K562 (cell line): Measurements from ENCODE around the gene KLHL22. TPM values are rescaled to one million over a fixed set of nuclear protein-coding genes. Genes with fewer than 3 reads are reported as not detected.

Experiments
- BRD4 ChIP-seq: fragments of 200-600 bp; sonication (generic); IDR thresholded peaks from 2 replicates; pipeline ENCODE4 v1.6.1; 2017; ENCODE audit warnings: inconsistent platforms
- CBX8 ChIP-seq: fragments of 200-600 bp; sonication (generic); IDR thresholded peaks from 2 replicates; pipeline ENCODE4 v1.6.1; 2012; ENCODE audit warnings: borderline replicate concordance, mixed run types, low read depth, mild to moderate bottlenecking, moderate library complexity, mixed read lengths, low read length, control low read depth, inconsistent platforms; ENCODE audit not compliant: poor library complexity, severe bottlenecking; ENCODE audit errors: extremely low read depth
- DACH1 ChIP-seq: fragments of 450-650 bp; IDR thresholded peaks from 2 replicates; pipeline ENCODE4 v1.6.1; 2018; ENCODE audit not compliant: partially characterized antibody
- DPF2 ChIP-seq: fragments of 450-650 bp; IDR thresholded peaks from 2 replicates; pipeline ENCODE4 v1.6.1; 2016
- EWSR1 ChIP-seq: fragments of 450-650 bp; IDR thresholded peaks from 2 replicates; pipeline ENCODE4 v1.6.1; 2018; ENCODE audit warnings: borderline replicate concordance, mild to moderate bottlenecking, low read depth, moderate library complexity; ENCODE audit not compliant: partially characterized antibody
- FOXA3 ChIP-seq, 2 experiments: fragments of 450-650 bp in 1 of 2; sonication (generic) in 1 of 2; formaldehyde crosslinking; IDR thresholded peaks in 1 of 2; conservative IDR thresholded peaks in 1 of 2; 2 replicates each; pipeline versions ENCODE4 v1.4.0 to v1.8.0; 2020 to 2022; ENCODE audit warnings: mild to moderate bottlenecking in 2 of 2, missing genetic modification reagents in 1 of 2
- FOXJ3 ChIP-seq: sonication (generic); formaldehyde crosslinking; IDR thresholded peaks from 2 replicates; pipeline ENCODE4 v1.4.0; 2020; ENCODE audit warnings: mild to moderate bottlenecking, missing genetic modification reagents
- HLTF ChIP-seq: fragments of 450-650 bp; IDR thresholded peaks from 2 replicates; pipeline ENCODE4 v1.6.1; 2016
- HMGXB4 ChIP-seq: sonication (generic); formaldehyde crosslinking; IDR thresholded peaks from 2 replicates; pipeline ENCODE4 v1.8.1; 2023; ENCODE audit warnings: mild to moderate bottlenecking, missing genetic modification reagents
- HNRNPL ChIP-seq: fragments of 200-400 bp; formaldehyde crosslinking; IDR thresholded peaks from 2 replicates; pipeline ENCODE4 v1.6.1; 2017; ENCODE audit warnings: low read depth, mild to moderate bottlenecking, low read length
- ID3 ChIP-seq, 2 experiments: fragments of 250-450 bp in 1 of 2; fragments of 450-650 bp in 1 of 2; sonication (Bioruptor Pico) in 1 of 2; IDR thresholded peaks; 2 replicates each; pipeline versions ENCODE4 v1.6.1 to v1.8.0; 2016 to 2021; ENCODE audit warnings: mild to moderate bottlenecking in 2 of 2, moderate library complexity in 2 of 2, missing compliant biosample characterization in 1 of 2, missing genetic modification characterization in 1 of 2
- LARP7 ChIP-seq: fragments of 450-650 bp; IDR thresholded peaks from 2 replicates; pipeline ENCODE4 v1.6.1; 2016
- MAFK ChIP-seq: IDR thresholded peaks from 2 replicates; pipeline ENCODE4 v1.6.1; 2011; ENCODE audit warnings: low read length, improper control_type of control experiment
- MTA3 ChIP-seq: fragments of 450-650 bp; formaldehyde crosslinking; IDR thresholded peaks from 2 replicates; pipeline ENCODE4 v1.6.1; 2017; ENCODE audit warnings: mild to moderate bottlenecking, borderline replicate concordance
- MXI1 ChIP-seq: IDR thresholded peaks from 2 replicates; pipeline ENCODE4 v1.6.1; 2011; ENCODE audit warnings: low read depth, mild to moderate bottlenecking, improper control_type of control experiment, low read length
- NEUROD1 ChIP-seq: fragments of 150-350 bp; IDR thresholded peaks from 2 replicates; pipeline ENCODE4 v1.6.1; 2014; ENCODE audit warnings: borderline replicate concordance, low read length, low read depth; ENCODE audit not compliant: partially characterized antibody
- NR2F6 ChIP-seq: fragments of 450-650 bp; formaldehyde crosslinking; IDR thresholded peaks from 2 replicates; pipeline ENCODE4 v1.4.0; 2020; ENCODE audit warnings: mild to moderate bottlenecking
- POLR2A ChIP-seq: fragments of 450-650 bp; conservative IDR thresholded peaks from 2 replicates; pipeline ENCODE4 v1.6.1; 2016
- PRMT5 ChIP-seq: sonication (generic); formaldehyde crosslinking; IDR thresholded peaks from 2 replicates; pipeline ENCODE4 v1.5.0; 2020; ENCODE audit warnings: missing genetic modification reagents
- SIRT6 ChIP-seq: IDR thresholded peaks from one replicate; pipeline ENCODE4 v1.6.1; 2012; ENCODE audit warnings: low read depth, mild to moderate bottlenecking, control low read depth, inconsistent platforms, low read length, moderate library complexity
- SMARCC2 ChIP-seq: fragments of 450-650 bp; IDR thresholded peaks from 2 replicates; pipeline ENCODE4 v1.6.1; 2017; ENCODE audit warnings: antibody characterized with exemption, moderate library complexity, mild to moderate bottlenecking, low read depth
- TAF1 ChIP-seq: IDR thresholded peaks from 2 replicates; pipeline ENCODE4 v1.6.1; 2011; ENCODE audit warnings: mild to moderate bottlenecking, low read length, moderate library complexity; ENCODE audit not compliant: insufficient read depth, control insufficient read depth, severe bottlenecking; ENCODE audit errors: extremely low read depth
- TEAD4 ChIP-seq, 2 experiments: sonication (generic) in 1 of 2; formaldehyde crosslinking in 1 of 2; IDR thresholded peaks; 2 replicates each; pipeline versions ENCODE4 v1.6.1 to v1.8.0; 2012 to 2022; ENCODE audit warnings: borderline replicate concordance in 1 of 2, inconsistent platforms in 1 of 2, low read length in 1 of 2, mild to moderate bottlenecking in 1 of 2, missing genetic modification reagents in 1 of 2
- ZNF224 ChIP-seq: sonication (generic); formaldehyde crosslinking; IDR thresholded peaks from 2 replicates; pipeline ENCODE4 v1.8.0; 2022; ENCODE audit warnings: mild to moderate bottlenecking, missing genetic modification reagents
- ZNF408 ChIP-seq: fragments of 250-450 bp; sonication (Bioruptor Pico); IDR thresholded peaks from 2 replicates; pipeline ENCODE4 v1.4.0; 2020; ENCODE audit warnings: low read depth, mild to moderate bottlenecking, moderate library complexity
- ZNF583 ChIP-seq: fragments of 250-450 bp; sonication (Bioruptor Pico); IDR thresholded peaks from 2 replicates; pipeline ENCODE4 v1.4.0; 2020
- ZNF695 ChIP-seq: fragments of 450-650 bp; formaldehyde crosslinking; IDR thresholded peaks from 2 replicates; pipeline ENCODE4 v1.4.0; 2020; ENCODE audit warnings: mild to moderate bottlenecking, moderate library complexity
- ZNF696 ChIP-seq: fragments of 250-450 bp; sonication (Bioruptor Pico); conservative IDR thresholded peaks from 2 replicates; pipeline ENCODE4 v1.4.0; 2020; ENCODE audit warnings: mild to moderate bottlenecking, moderate library complexity
- ZZZ3 ChIP-seq: fragments of 450-650 bp; IDR thresholded peaks from 2 replicates; pipeline ENCODE4 v1.6.1; 2016; ENCODE audit warnings: antibody characterized with exemption, mild to moderate bottlenecking, moderate library complexity
- polyA plus RNA-seq, 8 experiments: library from polyadenylated mRNA; depleted of rRNA in 4 of 8; stranded (reverse) in 5 of 8; unstranded in 3 of 8; fragments of >200 nt; fragmentation: Nextera tagmentation in 2 of 8; fragmentation: Illumina TruSeq in 1 of 8; extraction: Ambion mirVana in 2 of 8; extraction: Trizol in 1 of 8; gene quantifications; 2 replicates each; pipeline versions ENCODE4 v1.2.1 to v1.2.3, GENCODE V29; 2011 to 2014; ENCODE audit warnings: inconsistent platforms in 1 of 8, missing spikeins in 1 of 8
- total RNA-seq, 7 experiments: library from RNA; depleted of rRNA in 6 of 7; stranded (reverse); fragments of >200 nt in 6 of 7; fragmentation: Illumina TruSeq in 2 of 7; extraction: Trizol in 2 of 7; gene quantifications; 2 replicates each; pipeline versions ENCODE4 v1.2.1 to v1.2.3, GENCODE V29; 2011 to 2021; ENCODE audit warnings: low replicate concordance in 1 of 7

KLHL22 gene
- total and polyA plus RNA-seq, 9 of the 15 experiments (the other 6 are each of a cell fraction or from before 2014, with no cell fraction given), result 1.3 to 25.6 (median 15.2) TPM

- TF ChIP-seq TAF1, result no peak
- no peak for TF ChIP-seq SMARCC2
- no peak for TF ChIP-seq ZNF696 (CRISPR knock-in tag)
- TF ChIP-seq DPF2, result no peak
- TF ChIP-seq PRMT5 (CRISPR knock-in tag), result no peak
- TF ChIP-seq FOXA3 (CRISPR knock-in tag; conservative IDR thresholded peaks at IDR 0.05 in 1 of 2, IDR thresholded peaks at IDR 0.05 in 1 of 2), result no peak
- TF ChIP-seq MXI1, result no peak
- no peak for TF ChIP-seq EWSR1
- no peak for TF ChIP-seq LARP7
- no peak for TF ChIP-seq CBX8
- no peak for TF ChIP-seq TEAD4 (IDR thresholded peaks at IDR 0.05; ENCODE audit: low read length)
- peak; percentile 34; the same call in 1 of the 2 replicates for TF ChIP-seq TEAD4 (CRISPR knock-in tag; IDR thresholded peaks at IDR 0.05; ENCODE audit: borderline replicate concordance)
- TF ChIP-seq ZNF408, result no peak
- no peak for TF ChIP-seq ID3 (CRISPR knock-in tag; IDR thresholded peaks at IDR 0.05)
- peak; percentile 8; the same call in 1 of the 2 replicates for TF ChIP-seq ID3 (tag; IDR thresholded peaks at IDR 0.05)
- no peak for TF ChIP-seq NR2F6 (CRISPR knock-in tag)
- TF ChIP-seq HMGXB4 (CRISPR knock-in tag), result 0 out of 2 replicates have a peak, but pooled peaks have one; percentile 21
- no peak for TF ChIP-seq HNRNPL
- TF ChIP-seq FOXJ3, result no peak
- TF ChIP-seq MTA3, result no peak
- no peak for TF ChIP-seq DACH1
- no peak for TF ChIP-seq HLTF
- TF ChIP-seq MAFK, result no peak
- no peak for TF ChIP-seq NEUROD1
- no peak for TF ChIP-seq ZNF583 (CRISPR knock-in tag)
- TF ChIP-seq ZZZ3, result no peak
- TF ChIP-seq ZNF224 (CRISPR knock-in tag), result no peak
- TF ChIP-seq ZNF695 (CRISPR knock-in tag), result no peak
- TF ChIP-seq SIRT6, result no peak
- TF ChIP-seq BRD4, result no peak
- TF ChIP-seq POLR2A, result no peak
Measured at GRCh38 chr22:20532256-20532993, 36.8 kb upstream of the KLHL22 start (continued).
